Keratinocyte (primary cell): ENCODE measurements around the gene LTB4R. TPM values are rescaled to one million over a fixed set of nuclear protein-coding genes. Genes with fewer than 3 reads are reported as not detected.

Source experiments
- DNase-seq: peaks from one replicate; pipeline ENCODE4 v3.0.0-alpha.2; 2011; ENCODE audit warnings: low read depth, missing footprints, low spot score
- FAIRE-seq: peaks from 2 replicates; lab custom pipeline; 2011; peaks lifted over from hg19 to GRCh38; lab: Jason Lieb, UNC
- H2AFZ ChIP-seq: 2 replicates; pipeline ENCODE4 v1.6.0; 2012; ENCODE audit warnings: low read length, control low read depth, inconsistent platforms; ENCODE audit not compliant: control insufficient read depth
- H3K27ac ChIP-seq: 2 replicates; pipeline ENCODE4 v1.5.1; 2011; ENCODE audit warnings: low read length; ENCODE audit not compliant: control insufficient read depth, insufficient read depth
- H3K27me3 ChIP-seq: 3 replicates; pipeline ENCODE4 v1.6.0; 2011; ENCODE audit warnings: low read length; ENCODE audit not compliant: control insufficient read depth, insufficient read depth; ENCODE audit errors: extremely low read depth
- H3K36me3 ChIP-seq, 2 experiments: 2 replicates in 1 of 2; 3 replicates in 1 of 2; pipeline ENCODE4 v1.5.1; 2011; ENCODE audit warnings: low read length in 2 of 2, mild to moderate bottlenecking in 1 of 2; ENCODE audit not compliant: control insufficient read depth in 2 of 2, insufficient read depth in 2 of 2; ENCODE audit errors: extremely low read depth in 1 of 2
- H3K4me1 ChIP-seq: 3 replicates; pipeline ENCODE4 v1.5.1; 2011; ENCODE audit warnings: low read length; ENCODE audit not compliant: control insufficient read depth, insufficient read depth; ENCODE audit errors: extremely low read depth
- H3K4me2 ChIP-seq: 3 replicates; pipeline ENCODE4 v1.6.0; 2011; ENCODE audit warnings: low read depth, low read length; ENCODE audit not compliant: control insufficient read depth, insufficient read depth; ENCODE audit errors: extremely low read depth
- H3K4me3 ChIP-seq, 3 experiments: fragments of 200-600 bp in 1 of 3; sonication (generic) in 1 of 3; 2 replicates in 2 of 3; 3 replicates in 1 of 3; pipeline ENCODE4 v1.5.1; 2011 to 2016; ENCODE audit warnings: low read length in 3 of 3, mild to moderate bottlenecking in 3 of 3, control low read depth in 2 of 3, inconsistent platforms in 1 of 3, low read depth in 1 of 3, mixed read lengths in 1 of 3, mixed run types in 1 of 3, moderate library complexity in 1 of 3; ENCODE audit not compliant: control insufficient read depth in 2 of 3, insufficient read depth in 2 of 3; ENCODE audit errors: extremely low read depth in 1 of 3
- H3K79me2 ChIP-seq: 2 replicates; pipeline ENCODE4 v1.6.0; 2012; ENCODE audit warnings: low read length; ENCODE audit not compliant: control insufficient read depth, insufficient read depth
- H3K9ac ChIP-seq: 3 replicates; pipeline ENCODE4 v1.6.0; 2011; ENCODE audit warnings: low read length; ENCODE audit not compliant: control insufficient read depth, insufficient read depth; ENCODE audit errors: extremely low read depth
- H3K9me1 ChIP-seq: 3 replicates; pipeline ENCODE4 v1.6.0; 2011; ENCODE audit warnings: low read length; ENCODE audit not compliant: control insufficient read depth, insufficient read depth; ENCODE audit errors: extremely low read depth
- H3K9me3 ChIP-seq: 2 replicates; pipeline ENCODE4 v1.5.1; 2012; ENCODE audit warnings: low read depth, low read length; ENCODE audit not compliant: control insufficient read depth
- H4K20me1 ChIP-seq: 3 replicates; pipeline ENCODE4 v1.6.0; 2011; ENCODE audit warnings: low read length; ENCODE audit not compliant: control insufficient read depth, insufficient read depth; ENCODE audit errors: extremely low read depth
- EZH2 ChIP-seq: IDR thresholded peaks from one replicate; pipeline ENCODE4 v1.6.1; 2012; ENCODE audit warnings: inconsistent platforms, mild to moderate bottlenecking, low read length, moderate library complexity
- dilution Hi-C: fragments of 300-500 bp; cut with MboI; formaldehyde crosslinking; loops from one replicate; pipeline ENCODE4 v1.7.0; 2020; ENCODE audit warnings: low sequenced_read_pairs; ENCODE audit not compliant: extremely low pct_ligation_motif_present
- polyA plus RNA-seq, 5 experiments: library from polyadenylated mRNA; depleted of rRNA in 3 of 5; stranded (reverse) in 3 of 5; stranded (forward) in 1 of 5; unstranded in 1 of 5; fragments of >200 nt; gene quantifications; 1 replicate in 1 of 5; 2 replicates in 3 of 5; 3 replicates in 1 of 5; pipeline versions ENCODE4 v1.2.1 to v1.2.3, GENCODE V29; 2011 to 2012; ENCODE audit warnings: missing spikeins in 2 of 5, low read depth in 1 of 5, low replicate concordance in 1 of 5
- TF ChIP-seq, protein P1 (sequence below), 3 experiments: IDR thresholded peaks in 1 of 3; conservative IDR thresholded peaks in 1 of 3; optimal IDR thresholded peaks in 1 of 3; 2 replicates in 2 of 3; 3 replicates in 1 of 3; pipeline versions ENCODE3 to v1.5.1; 2011; ENCODE audit warnings: low read length in 3 of 3, mild to moderate bottlenecking in 3 of 3, moderate library complexity in 2 of 3, control low read depth in 1 of 3, inconsistent platforms in 1 of 3; ENCODE audit not compliant: insufficient read depth in 2 of 3; ENCODE audit errors: extremely low read depth in 1 of 3

The LTB4R gene
- polyA plus RNA-seq, 1 donor (not counting 4 experiments of a cell fraction or from before 2014, with no cell fraction given) = 14.6 TPM

DNA sequence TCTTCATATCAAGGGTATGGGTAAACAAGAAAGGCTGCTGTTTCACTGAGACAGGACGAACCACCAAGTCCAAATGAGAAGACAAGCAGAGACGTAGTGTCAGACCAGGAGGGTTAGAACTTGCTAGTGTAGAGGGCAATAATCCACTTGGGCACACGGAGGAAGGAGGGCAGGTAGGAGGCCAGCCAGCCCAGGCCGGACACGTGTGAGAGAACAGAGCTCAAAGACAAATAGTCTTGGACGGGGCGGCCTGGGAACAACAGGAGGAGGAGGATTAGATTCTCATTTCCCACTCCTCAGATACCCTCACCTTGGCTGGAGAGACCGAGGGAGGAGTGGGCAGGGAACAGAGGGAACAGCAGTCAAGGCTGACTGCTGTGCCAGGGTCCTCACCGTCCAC is 20.6 kb upstream of the LTB4R start:
- Histone ChIP-seq H3K27ac (no peak overlapping the region), H3K9ac (no peak overlapping the region), H3K27me3 (no peaks in the 10 kb centered on the region), H4K20me1 (no peaks in the 10 kb centered on the region), H2AFZ (no peak overlapping the region), H3K4me3 (no peak overlapping the region), H3K4me2 (no peak overlapping the region), H3K36me3 (peaks cover 31 to 39% of the 10 kb centered on the region in 2 experiments), H3K79me2 (peaks cover 3% of the 10 kb centered on the region), H3K9me3 (no peaks in the 10 kb centered on the region), H3K9me1 (no peaks in the 10 kb centered on the region), H3K4me1 (peaks cover 5% of the 10 kb centered on the region)
- no peak for DNase-seq
- dilution Hi-C loops = no loop called here
- no peak for FAIRE-seq
- TF ChIP-seq EZH2 = no peak
- TF ChIP-seq, protein P1, sequence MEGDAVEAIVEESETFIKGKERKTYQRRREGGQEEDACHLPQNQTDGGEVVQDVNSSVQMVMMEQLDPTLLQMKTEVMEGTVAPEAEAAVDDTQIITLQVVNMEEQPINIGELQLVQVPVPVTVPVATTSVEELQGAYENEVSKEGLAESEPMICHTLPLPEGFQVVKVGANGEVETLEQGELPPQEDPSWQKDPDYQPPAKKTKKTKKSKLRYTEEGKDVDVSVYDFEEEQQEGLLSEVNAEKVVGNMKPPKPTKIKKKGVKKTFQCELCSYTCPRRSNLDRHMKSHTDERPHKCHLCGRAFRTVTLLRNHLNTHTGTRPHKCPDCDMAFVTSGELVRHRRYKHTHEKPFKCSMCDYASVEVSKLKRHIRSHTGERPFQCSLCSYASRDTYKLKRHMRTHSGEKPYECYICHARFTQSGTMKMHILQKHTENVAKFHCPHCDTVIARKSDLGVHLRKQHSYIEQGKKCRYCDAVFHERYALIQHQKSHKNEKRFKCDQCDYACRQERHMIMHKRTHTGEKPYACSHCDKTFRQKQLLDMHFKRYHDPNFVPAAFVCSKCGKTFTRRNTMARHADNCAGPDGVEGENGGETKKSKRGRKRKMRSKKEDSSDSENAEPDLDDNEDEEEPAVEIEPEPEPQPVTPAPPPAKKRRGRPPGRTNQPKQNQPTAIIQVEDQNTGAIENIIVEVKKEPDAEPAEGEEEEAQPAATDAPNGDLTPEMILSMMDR (optimal IDR thresholded peaks at IDR 0.05 in 1 of 3, IDR thresholded peaks at IDR 0.05 in 1 of 3, conservative IDR thresholded peaks at IDR 0.05 in 1 of 3; ENCODE audit: extremely low read depth in 1 of 3, insufficient read depth in 2 of 3, low read length in 3 of 3) = no peak

DNA sequence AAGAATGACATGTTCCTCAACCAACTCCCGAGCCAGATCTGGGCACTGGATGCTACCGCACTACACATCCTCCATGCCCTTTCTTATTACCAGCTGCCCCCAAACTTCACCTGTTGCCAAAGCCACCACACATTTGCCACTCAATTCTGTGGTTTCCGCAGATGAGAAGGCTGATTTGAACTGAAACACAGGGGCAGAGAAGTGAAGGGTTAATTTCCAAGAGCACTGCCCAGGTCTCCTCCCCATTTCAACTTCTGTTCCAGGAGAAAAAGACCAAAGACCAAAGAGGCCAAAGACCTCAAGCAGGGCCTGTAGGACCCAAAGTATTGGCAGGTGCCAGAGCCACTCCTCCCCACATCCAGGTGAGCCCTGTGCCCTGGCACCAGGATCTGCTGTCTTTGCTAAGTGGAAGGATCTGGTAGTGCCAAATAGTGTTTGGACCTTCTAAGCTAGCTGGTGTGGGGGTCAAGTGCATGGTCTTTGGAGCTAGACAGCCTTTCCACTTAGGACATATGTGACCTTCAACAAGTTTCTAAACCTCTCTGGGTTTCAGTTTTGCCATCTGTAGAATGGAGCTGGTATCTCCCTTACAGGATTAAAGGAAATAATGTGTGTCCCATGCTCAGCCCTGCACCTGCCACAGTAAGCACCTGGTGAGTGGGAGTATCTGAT is 19.7 kb upstream of the LTB4R start:
- DNase-seq (no peak), FAIRE-seq (no peak)
- Histone ChIP-seq H3K27me3 (no peaks in the 10 kb centered on the region), H3K4me1 (peaks cover 6% of the 10 kb centered on the region), H3K9ac (no peak overlapping the region), H3K4me3 (no peak overlapping the region), H3K4me2 (no peak overlapping the region), H3K9me1 (no peaks in the 10 kb centered on the region), H4K20me1 (no peaks in the 10 kb centered on the region), H3K79me2 (peaks cover 7% of the 10 kb centered on the region), H3K36me3 (peaks cover 38 to 47% of the 10 kb centered on the region in 2 experiments), H2AFZ (no peak overlapping the region), H3K9me3 (no peaks in the 10 kb centered on the region), H3K27ac (no peak overlapping the region)
- dilution Hi-C loops = no loop called here
- TF ChIP-seq EZH2 = no peak
- TF ChIP-seq, protein P1 (optimal IDR thresholded peaks at IDR 0.05 in 1 of 3, IDR thresholded peaks at IDR 0.05 in 1 of 3, conservative IDR thresholded peaks at IDR 0.05 in 1 of 3; ENCODE audit: extremely low read depth in 1 of 3, insufficient read depth in 2 of 3, low read length in 3 of 3) = no peak
